ENCODE results near the gene ATOH8.

Gene ATOH8

GRCh38 chr2:85766229-85766628 lies 12.4 kb downstream of the ATOH8 start:
- Mint-ChIP-seq H3K27me3 (peaks cover 91% of the 10 kb centered on the region), H3K36me3 (no peaks in the 10 kb centered on the region), H3K4me3 (no peak overlapping the region), H3K9me3 (no peaks in the 10 kb centered on the region), H3K4me1 (peaks cover 9% of the 10 kb centered on the region), H3K27ac (no peak overlapping the region)
- ATAC-seq = no peak

- Mint-ChIP-seq H3K4me3 (no peak overlapping the region), H3K9me3 (no peaks in the 10 kb centered on the region), H3K36me3 (no peaks in the 10 kb centered on the region), H3K27ac (no peak overlapping the region), H3K27me3 (peaks cover 98% of the 10 kb centered on the region), H3K4me1 (peaks cover 9% of the 10 kb centered on the region)
- no peak for ATAC-seq
Observed at GRCh38 chr2:85767803-85768665, 14.2 kb downstream of the ATOH8 start.

- no peaks in the 10 kb centered on the region for H3K9me3 Mint-ChIP-seq
- no peak for ATAC-seq
- peaks cover 99% of the 10 kb centered on the region for H3K27me3 Mint-ChIP-seq
- H3K36me3 Mint-ChIP-seq = no peaks in the 10 kb centered on the region
- no peak overlapping the region for H3K27ac Mint-ChIP-seq
- H3K4me1 Mint-ChIP-seq = peaks cover 9% of the 10 kb centered on the region
- no peak overlapping the region for H3K4me3 Mint-ChIP-seq
Observed at GRCh38 chr2:85768713-85769112, 14.9 kb downstream of the ATOH8 start.

- Mint-ChIP-seq H3K27ac (no peak overlapping the region), H3K36me3 (no peaks in the 10 kb centered on the region), H3K4me3 (no peak overlapping the region), H3K9me3 (no peaks in the 10 kb centered on the region), H3K4me1 (peaks cover 9% of the 10 kb centered on the region), H3K27me3 (peaks cover 99% of the 10 kb centered on the region)
- ATAC-seq = no peak
Observed at GRCh38 chr2:85769236-85769982, 15.6 kb downstream of the ATOH8 start.

GRCh38 chr2:85769983-85770362 lies 16.2 kb downstream of the ATOH8 start:
- Mint-ChIP-seq H3K9me3 (no peaks in the 10 kb centered on the region), H3K4me1 (peaks cover 8% of the 10 kb centered on the region), H3K4me3 (no peak overlapping the region), H3K36me3 (no peaks in the 10 kb centered on the region), H3K27ac (no peak overlapping the region), H3K27me3 (peaks cover 98% of the 10 kb centered on the region)
- no peak for ATAC-seq

- H3K36me3 Mint-ChIP-seq = no peaks in the 10 kb centered on the region
- no peak for ATAC-seq
- H3K27ac Mint-ChIP-seq = no peak overlapping the region
- peaks cover 94% of the 10 kb centered on the region for H3K27me3 Mint-ChIP-seq
- peaks cover 4% of the 10 kb centered on the region for H3K4me1 Mint-ChIP-seq
- H3K9me3 Mint-ChIP-seq = no peaks in the 10 kb centered on the region
- no peak overlapping the region for H3K4me3 Mint-ChIP-seq
Observed at GRCh38 chr2:85770369-85770768, 16.6 kb downstream of the ATOH8 start.

GRCh38 chr2:85770786-85771409 lies 17.1 kb downstream of the ATOH8 start:
- peaks cover 89% of the 10 kb centered on the region for H3K27me3 Mint-ChIP-seq
- H3K9me3 Mint-ChIP-seq = no peaks in the 10 kb centered on the region
- H3K36me3 Mint-ChIP-seq = no peaks in the 10 kb centered on the region
- H3K4me1 Mint-ChIP-seq = no peaks in the 10 kb centered on the region
- no peak overlapping the region for H3K4me3 Mint-ChIP-seq
- no peak overlapping the region for H3K27ac Mint-ChIP-seq
- ATAC-seq = no peak

- H3K9me3 Mint-ChIP-seq = no peaks in the 10 kb centered on the region
- H3K27me3 Mint-ChIP-seq = peaks cover 83% of the 10 kb centered on the region
- H3K4me3 Mint-ChIP-seq = no peak overlapping the region
- no peak for ATAC-seq
- H3K36me3 Mint-ChIP-seq = no peaks in the 10 kb centered on the region
- H3K27ac Mint-ChIP-seq = no peak overlapping the region
- no peaks in the 10 kb centered on the region for H3K4me1 Mint-ChIP-seq
Observed at GRCh38 chr2:85771486-85771885, 17.7 kb downstream of the ATOH8 start.

- no peaks in the 10 kb centered on the region for H3K4me1 Mint-ChIP-seq
- H3K4me3 Mint-ChIP-seq = no peak overlapping the region
- H3K27me3 Mint-ChIP-seq = peaks cover 81% of the 10 kb centered on the region
- no peak overlapping the region for H3K27ac Mint-ChIP-seq
- H3K36me3 Mint-ChIP-seq = no peaks in the 10 kb centered on the region
- H3K9me3 Mint-ChIP-seq = no peaks in the 10 kb centered on the region
- no peak for ATAC-seq
Observed at GRCh38 chr2:85772019-85772745, 18.4 kb downstream of the ATOH8 start.

- Mint-ChIP-seq H3K4me3 (no peak overlapping the region), H3K4me1 (no peaks in the 10 kb centered on the region), H3K27ac (no peak overlapping the region), H3K27me3 (peaks cover 78% of the 10 kb centered on the region), H3K36me3 (no peaks in the 10 kb centered on the region), H3K9me3 (no peaks in the 10 kb centered on the region)
- no peak for ATAC-seq
Observed at GRCh38 chr2:85772841-85773491, 19.2 kb downstream of the ATOH8 start.

- H3K27ac Mint-ChIP-seq = no peak overlapping the region
- H3K36me3 Mint-ChIP-seq = no peaks in the 10 kb centered on the region
- H3K27me3 Mint-ChIP-seq = peaks cover 77% of the 10 kb centered on the region
- H3K4me3 Mint-ChIP-seq = no peak overlapping the region
- H3K4me1 Mint-ChIP-seq = no peaks in the 10 kb centered on the region
- H3K9me3 Mint-ChIP-seq = no peaks in the 10 kb centered on the region
- ATAC-seq = no peak
Observed at GRCh38 chr2:85773692-85774091, 19.9 kb downstream of the ATOH8 start.

- Mint-ChIP-seq H3K27ac (no peak overlapping the region), H3K36me3 (no peaks in the 10 kb centered on the region)
Observed at GRCh38 chr2:85774126-85774978, 20.6 kb downstream of the ATOH8 start.

GRCh38 chr2:85775406-85776381 lies 21.9 kb downstream of the ATOH8 start:
- Mint-ChIP-seq H3K9me3 (no peaks in the 10 kb centered on the region), H3K4me1 (no peaks in the 10 kb centered on the region), H3K27me3 (peaks cover 61% of the 10 kb centered on the region), H3K4me3 (no peak overlapping the region), H3K36me3 (no peaks in the 10 kb centered on the region), H3K27ac (no peak overlapping the region)
- no peak for ATAC-seq

More at GRCh38 chr2:85774126-85774978, 20.6 kb downstream of the ATOH8 start:
- ATAC-seq = no peak
- Mint-ChIP-seq H3K27me3 (peaks cover 75% of the 10 kb centered on the region), H3K4me3 (no peak overlapping the region), H3K4me1 (no peaks in the 10 kb centered on the region), H3K9me3 (no peaks in the 10 kb centered on the region)
